GM12878 (cell line): ENCODE results near the gene TJAP1. TPM values are rescaled to one million over a fixed set of nuclear protein-coding genes. Genes with fewer than 3 reads are reported as not detected.
"Not testable (repeated sequence)": the region's sequence is repeated elsewhere in the genome, so short reads cannot be mapped to it uniquely, and the experiment has no call there.

Source experiments
- ATAC-seq: fragments of 200-7000 bp; cut with Tn5 transposase; 3 replicates; pipeline ENCODE4 v1.9.1; 2020; ENCODE audit warnings: mild to moderate bottlenecking, moderate library complexity
- BruUV-seq: library from RNA; stranded (reverse); fragments of 400-500 nt; replicated peaks from 2 replicates; lab custom pipeline; 2021; lab: Mats Ljungman, UMichigan
- CTCF ChIA-PET: fragments of 300-600 bp; sonication (Branson Sonifier 250); formaldehyde crosslinking; extraction: SDS; loops from one replicate; lab custom pipeline; 2021; ENCODE audit warnings: inconsistent platforms; lab: Yijun Ruan, JAX
- POLR2A ChIA-PET: fragments of 350-600 bp; formaldehyde crosslinking; extraction: SDS; loops from one replicate; lab custom pipeline; 2021; ENCODE audit warnings: inconsistent platforms; lab: Charles Lee
- RAD21 ChIA-PET: fragments of 300-600 bp; sonication (Branson Sonifier 250); formaldehyde crosslinking; loops from one replicate; lab custom pipeline; 2023; ENCODE audit warnings: antibody characterized with exemption; ENCODE audit not compliant: unreplicated experiment; lab: Charles Lee
- SMC1A ChIA-PET: fragments of 300-600 bp; sonication (Branson Sonifier 250); formaldehyde crosslinking; loops from one replicate; lab custom pipeline; 2023; ENCODE audit not compliant: unreplicated experiment, uncharacterized antibody; lab: Charles Lee
- DNase-seq: peaks from one replicate; pipeline ENCODE4 v3.0.0-alpha.2; 2011; ENCODE audit warnings: low read depth, low spot score
- FAIRE-seq: peaks from 3 replicates; lab custom pipeline; 2011; peaks lifted over from hg19 to GRCh38; lab: Jason Lieb, UNC
- H2AFZ ChIP-seq: 2 replicates; pipeline ENCODE4 v1.6.0; 2011; ENCODE audit warnings: low read depth, low read length, control low read depth; ENCODE audit not compliant: control insufficient read depth
- H3K27ac ChIP-seq: 2 replicates; pipeline ENCODE4 v1.5.1; 2011; ENCODE audit warnings: control low read depth; ENCODE audit not compliant: control insufficient read depth, insufficient read depth
- H3K27me3 ChIP-seq, 2 experiments: replicated peaks in 1 of 2; 2 replicates each; pipeline versions ENCODE4 v1.6.0 to v1.6.1; 2011; ENCODE audit warnings: low read length in 1 of 2; ENCODE audit not compliant: control insufficient read depth in 2 of 2, insufficient read depth in 2 of 2
- H3K36me3 ChIP-seq, 2 experiments: 2 replicates each; pipeline ENCODE4 v1.5.1; 2011; ENCODE audit warnings: low read length in 1 of 2; ENCODE audit not compliant: control insufficient read depth in 2 of 2, insufficient read depth in 2 of 2
- H3K4me1 ChIP-seq: 2 replicates; pipeline ENCODE4 v1.6.1; 2011; ENCODE audit warnings: mild to moderate bottlenecking, low read length, moderate library complexity, mixed read lengths; ENCODE audit not compliant: control insufficient read depth, insufficient read depth
- H3K4me2 ChIP-seq: 2 replicates; pipeline ENCODE4 v1.6.0; 2011; ENCODE audit warnings: control low read depth; ENCODE audit not compliant: control insufficient read depth, insufficient read depth
- H3K4me3 ChIP-seq: fragments of 200-600 bp; sonication (generic); 2 replicates; pipeline ENCODE4 v1.5.1; 2016
- H3K79me2 ChIP-seq: 2 replicates; pipeline ENCODE4 v1.6.0; 2011; ENCODE audit warnings: low read length; ENCODE audit not compliant: control insufficient read depth, insufficient read depth
- H3K9ac ChIP-seq: 2 replicates; pipeline ENCODE4 v1.8.0; 2011; ENCODE audit warnings: low read length, control low read depth, mixed read lengths; ENCODE audit not compliant: control insufficient read depth, insufficient read depth
- H3K9me3 ChIP-seq: replicated peaks from 3 replicates; pipeline ENCODE4 v1.5.1; 2011; ENCODE audit warnings: mild to moderate bottlenecking, low read length; ENCODE audit not compliant: control insufficient read depth, insufficient read depth
- H4K20me1 ChIP-seq: 2 replicates; pipeline ENCODE4 v1.6.0; 2011; ENCODE audit not compliant: control insufficient read depth, insufficient read depth
- WGBS: methylation state at CpG from one replicate; pipeline ENCODE4 v1.1.6; 2016; ENCODE audit warnings: low lambda C conversion rate; ENCODE audit not compliant: insufficient replicate concordance, insufficient coverage; ENCODE audit errors: missing lambda C conversion rate; 5-methylcytosine and 5-hydroxymethylcytosine counted together
- in situ Hi-C: fragments of 300-500 bp; cut with MboI; formaldehyde crosslinking; loops from 9 replicates; pipeline ENCODE4 v1.14.3; 2018; ENCODE audit warnings: mixed read lengths
- intact Hi-C: fragments of 100-400 bp; cut with micrococcal nuclease; formaldehyde crosslinking; loops from one replicate; pipeline ENCODE4 v1.14.2; 2022; ENCODE audit not compliant: unreplicated experiment
- polyA plus RNA-seq, 11 experiments: library from polyadenylated mRNA; depleted of rRNA in 4 of 11; unstranded in 6 of 11; stranded (reverse) in 5 of 11; fragments of >200 nt; fragmentation: Nextera tagmentation in 4 of 11; fragmentation: Illumina TruSeq in 1 of 11; extraction: Ambion mirVana in 4 of 11; extraction: Trizol in 1 of 11; gene quantifications; 1 replicate in 1 of 11; 2 replicates in 10 of 11; pipeline versions ENCODE4 v1.2.1 to v1.2.3, GENCODE V29; 2011 to 2016; ENCODE audit warnings: inconsistent platforms in 2 of 11, missing spikeins in 2 of 11, low read depth in 1 of 11
- total RNA-seq, 4 experiments: library from RNA; depleted of rRNA in 3 of 4; stranded (reverse); fragments of >200 nt in 3 of 4; fragmentation: Illumina TruSeq in 1 of 4; extraction: Trizol in 1 of 4; gene quantifications; 2 replicates each; pipeline versions ENCODE4 v1.2.1 to v1.2.3, GENCODE V29; 2013 to 2021

The TJAP1 gene
- total and polyA plus RNA-seq, 10 of the 15 experiments (the other 5 are each of a cell fraction or from before 2014, with no cell fraction given) = 0.11 to 22.6 (median 12.8) TPM

DNA sequence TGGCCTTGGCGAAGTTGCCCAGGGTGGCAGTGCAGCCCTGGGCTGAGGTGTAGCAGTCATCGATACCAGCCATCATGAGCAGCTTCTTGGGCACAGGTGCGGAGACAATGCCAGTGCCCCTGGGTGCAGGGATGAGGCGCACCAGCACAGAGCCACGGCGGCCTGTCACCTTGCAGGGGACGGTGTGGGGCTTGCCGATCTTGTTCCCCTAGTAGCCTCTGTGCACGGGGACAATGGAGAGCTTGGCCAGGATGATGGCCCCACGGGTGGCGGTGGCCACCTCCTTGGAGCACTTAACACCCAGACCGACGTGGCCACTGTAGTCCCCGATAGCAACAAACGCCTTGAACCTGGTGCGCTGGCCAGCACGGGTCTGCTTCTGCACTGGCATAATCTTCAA is 61.6 kb downstream of the TJAP1 start:
- RAD21 ChIA-PET, CTCF ChIA-PET, H3K79me2 ChIP-seq, H3K9me3 ChIP-seq, H4K20me1 ChIP-seq, H3K27ac ChIP-seq, H3K4me1 ChIP-seq, H3K4me2 ChIP-seq, ATAC-seq, H2AFZ ChIP-seq, H3K27me3 ChIP-seq, POLR2A ChIA-PET, intact Hi-C loops, H3K9ac ChIP-seq, SMC1A ChIA-PET, BruUV-seq, in situ Hi-C loops, H3K4me3 ChIP-seq, FAIRE-seq, DNase-seq: not testable (repeated sequence)
- peaks cover 1 to 11% of the 10 kb centered on the region in 2 experiments; a peak in 3 of 4 replicates for H3K36me3 ChIP-seq
- 98% methylated on average over 14 of the region's 17 CpGs for WGBS

DNA sequence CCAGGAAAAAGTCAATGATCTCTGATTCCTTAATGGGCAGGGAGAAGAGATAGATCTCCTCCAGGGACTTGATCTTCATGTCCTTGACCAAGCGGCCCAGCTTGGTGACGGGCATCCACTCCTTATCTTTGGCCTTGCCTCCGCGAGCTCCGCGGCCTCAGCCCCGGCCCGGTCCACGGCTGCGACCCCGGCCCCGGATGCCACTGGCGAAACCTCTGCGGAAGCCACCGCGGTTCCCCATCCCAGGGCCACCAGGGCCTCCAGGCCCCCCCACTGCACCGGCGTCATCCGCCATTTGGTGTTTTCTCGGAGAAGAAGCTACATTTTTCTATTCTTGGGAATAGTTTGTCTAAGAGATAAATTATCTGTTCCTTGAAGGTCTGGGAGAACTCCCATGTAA is 62.0 kb downstream of the TJAP1 start:
- H4K20me1 ChIP-seq, H3K27ac ChIP-seq, SMC1A ChIA-PET, H3K4me3 ChIP-seq, H3K4me1 ChIP-seq, ATAC-seq, DNase-seq, H3K9me3 ChIP-seq, BruUV-seq, H3K27me3 ChIP-seq, H3K79me2 ChIP-seq, RAD21 ChIA-PET, FAIRE-seq, intact Hi-C loops, H3K9ac ChIP-seq, CTCF ChIA-PET, in situ Hi-C loops, H2AFZ ChIP-seq, H3K4me2 ChIP-seq, POLR2A ChIA-PET: not testable (repeated sequence)
- 97% methylated on average over 20 of the region's 20 CpGs for WGBS
- H3K36me3 ChIP-seq = peaks cover 1 to 12% of the 10 kb centered on the region in 2 experiments; a peak in 3 of 4 replicates
